GM12872 (cell line): ENCODE results near the gene ARHGAP10.

Source experiments
- CTCF ChIP-seq: IDR thresholded peaks from 3 replicates; pipeline ENCODE4 v1.5.1; 2011; ENCODE audit warnings: low read depth, mild to moderate bottlenecking, low read length, moderate library complexity; ENCODE audit not compliant: insufficient read depth

ARHGAP10 gene

GRCh38 chr4:147843162-147843561 is 111.3 kb downstream of the ARHGAP10 start:
- TF ChIP-seq CTCF: peak; percentile 54

GRCh38 chr4:147844781-147845180 is 112.9 kb downstream of the ARHGAP10 start:
- no peak for TF ChIP-seq CTCF

GRCh38 chr4:147846318-147847155 is 114.6 kb downstream of the ARHGAP10 start:
- no peak for TF ChIP-seq CTCF

GRCh38 chr4:147847751-147848590 is 116.1 kb downstream of the ARHGAP10 start:
- TF ChIP-seq CTCF: no peak

- TF ChIP-seq CTCF: no peak
Observed at GRCh38 chr4:147848634-147849033, 116.7 kb downstream of the ARHGAP10 start.

GRCh38 chr4:147851135-147851534 is 119.2 kb downstream of the ARHGAP10 start:
- no peak for TF ChIP-seq CTCF

GRCh38 chr4:147853706-147854105 is 121.8 kb downstream of the ARHGAP10 start:
- TF ChIP-seq CTCF: no peak
